ENCODE measurements around the gene LDB2.

DNA sequence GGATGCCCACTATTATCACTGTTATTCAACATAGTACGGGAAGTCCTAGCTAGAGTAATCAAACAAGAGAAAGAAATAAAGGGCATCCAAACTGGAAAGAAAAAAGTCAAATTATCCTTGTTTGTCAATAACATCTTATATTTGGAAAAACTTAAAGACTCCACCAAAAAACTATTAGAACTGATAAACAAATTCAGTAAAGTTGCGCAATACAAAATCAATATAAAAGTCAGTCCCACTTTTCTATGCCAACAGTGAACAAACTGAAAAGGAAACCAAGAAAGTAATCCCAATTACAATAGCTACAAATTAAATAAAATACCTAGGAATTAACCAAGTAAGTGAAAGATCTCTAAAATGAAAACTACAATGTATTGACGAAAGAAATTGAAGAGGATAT is 321.3 kb downstream of the LDB2 start:
- TF ChIP-seq EZH2 (IDR thresholded peaks at IDR 0.05; ENCODE audit: low read length, unreplicated experiment): no peak
- TF ChIP-seq, protein P1, sequence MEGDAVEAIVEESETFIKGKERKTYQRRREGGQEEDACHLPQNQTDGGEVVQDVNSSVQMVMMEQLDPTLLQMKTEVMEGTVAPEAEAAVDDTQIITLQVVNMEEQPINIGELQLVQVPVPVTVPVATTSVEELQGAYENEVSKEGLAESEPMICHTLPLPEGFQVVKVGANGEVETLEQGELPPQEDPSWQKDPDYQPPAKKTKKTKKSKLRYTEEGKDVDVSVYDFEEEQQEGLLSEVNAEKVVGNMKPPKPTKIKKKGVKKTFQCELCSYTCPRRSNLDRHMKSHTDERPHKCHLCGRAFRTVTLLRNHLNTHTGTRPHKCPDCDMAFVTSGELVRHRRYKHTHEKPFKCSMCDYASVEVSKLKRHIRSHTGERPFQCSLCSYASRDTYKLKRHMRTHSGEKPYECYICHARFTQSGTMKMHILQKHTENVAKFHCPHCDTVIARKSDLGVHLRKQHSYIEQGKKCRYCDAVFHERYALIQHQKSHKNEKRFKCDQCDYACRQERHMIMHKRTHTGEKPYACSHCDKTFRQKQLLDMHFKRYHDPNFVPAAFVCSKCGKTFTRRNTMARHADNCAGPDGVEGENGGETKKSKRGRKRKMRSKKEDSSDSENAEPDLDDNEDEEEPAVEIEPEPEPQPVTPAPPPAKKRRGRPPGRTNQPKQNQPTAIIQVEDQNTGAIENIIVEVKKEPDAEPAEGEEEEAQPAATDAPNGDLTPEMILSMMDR (conservative IDR thresholded peaks at IDR 0.05; ENCODE audit: low read depth, low read length): no peak

All from PC-3 (cell line).